Coronary artery (tissue), 2 donors: ENCODE results near the gene COPZ1.
A peak's percentile ranks its signal among the peaks of the same experiment; 100 is the strongest.

Experiments used
- DNase-seq: peaks from one replicate; pipeline ENCODE4 v3.0.0-alpha.2; 2017; ENCODE audit warnings: low spot score
- H3K27ac ChIP-seq, 2 donors: fragments of 200-600 bp; sonication (generic); one replicate each; pipeline ENCODE4 v1.5.1; 2016 to 2019
- H3K4me3 ChIP-seq: fragments of 200-600 bp; sonication (generic); 2 replicates; pipeline ENCODE4 v1.5.1; 2016; ENCODE audit warnings: mild to moderate bottlenecking, moderate library complexity
- CTCF ChIP-seq: fragments of 200-600 bp; sonication (generic); IDR thresholded peaks from one replicate; pipeline ENCODE4 v1.5.1; 2019; ENCODE audit warnings: antibody characterized with exemption

Gene COPZ1

GRCh38 chr12:54386403-54387113 lies 61.6 kb downstream of the COPZ1 start:
- TF ChIP-seq CTCF = no peak
- no peak overlapping the region for H3K27ac ChIP-seq
- DNase-seq = no peak
- H3K4me3 ChIP-seq = no peak overlapping the region

- TF ChIP-seq CTCF = no peak
- Histone ChIP-seq H3K4me3 (no peak overlapping the region), H3K27ac (no peak overlapping the region)
- no peak for DNase-seq
Measured at GRCh38 chr12:54387114-54387467, 62.2 kb downstream of the COPZ1 start.

DNA sequence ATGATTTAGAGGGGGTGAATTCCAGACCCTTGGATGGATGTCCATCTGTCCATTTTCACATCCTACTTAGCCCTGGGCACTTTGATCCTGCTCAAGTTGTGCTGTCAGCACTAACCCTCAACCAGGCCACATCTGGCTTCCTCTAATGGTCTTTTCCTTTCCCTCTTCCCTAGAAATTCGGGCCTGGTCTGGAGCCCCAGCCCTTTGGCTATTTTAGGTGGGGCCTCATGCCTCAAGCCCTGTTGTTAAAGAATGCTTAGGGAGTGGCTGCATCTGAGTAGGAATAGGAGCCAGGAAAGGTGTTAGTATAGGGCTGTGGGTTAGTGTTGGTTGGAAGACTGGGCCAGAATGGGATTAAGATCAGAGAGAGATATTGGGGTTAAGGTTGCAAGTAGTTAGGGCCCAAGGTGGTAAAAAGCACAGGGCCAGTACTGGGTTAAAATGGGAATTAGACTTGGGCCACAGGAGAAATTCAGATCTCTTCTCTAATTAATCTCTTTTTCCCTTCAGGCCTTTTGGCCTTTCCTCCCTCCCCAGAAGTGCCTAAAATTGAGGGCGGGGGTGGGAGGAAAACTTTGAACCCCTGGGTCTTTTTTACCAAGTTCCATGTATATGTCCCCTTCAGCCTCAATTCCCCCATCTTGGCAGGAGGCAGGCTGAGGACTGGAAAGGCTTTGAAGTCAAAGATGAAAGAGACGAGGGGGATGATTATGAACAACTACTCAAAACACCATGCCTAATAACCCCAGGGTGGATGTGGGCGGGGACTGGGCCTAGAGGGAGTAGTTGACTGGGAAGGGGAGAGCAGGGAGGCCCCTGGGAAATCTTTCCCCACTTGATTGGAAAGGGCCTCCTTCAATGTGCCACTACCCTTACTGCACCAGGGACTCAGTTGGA lies 63.6 kb downstream of the COPZ1 start:
- H3K4me3 ChIP-seq = no peak overlapping the region
- DNase-seq = no peak
- TF ChIP-seq CTCF = no peak
- H3K27ac ChIP-seq = no peak overlapping the region

DNA sequence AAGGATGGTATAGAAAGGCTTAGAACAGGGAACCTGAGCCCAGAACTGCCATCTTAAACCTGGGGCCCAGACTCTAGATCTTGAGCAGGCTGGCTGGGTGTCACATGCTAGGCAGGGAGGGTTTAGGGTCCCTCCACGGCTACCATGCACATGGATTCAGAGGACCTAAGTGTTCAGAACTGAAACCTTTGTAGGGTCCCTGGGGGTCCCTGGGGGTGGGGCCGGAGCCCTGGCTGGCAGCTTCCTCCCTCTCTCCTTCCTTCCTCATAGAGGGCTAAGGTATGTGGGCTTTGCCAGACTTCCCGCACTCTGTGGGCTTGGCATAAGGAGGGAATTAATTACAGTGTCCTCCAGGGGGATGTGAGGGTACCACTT lies 64.2 kb downstream of the COPZ1 start:
- Histone ChIP-seq H3K27ac (no peak overlapping the region), H3K4me3 (no peak overlapping the region)
- TF ChIP-seq CTCF = no peak
- no peak for DNase-seq

DNA sequence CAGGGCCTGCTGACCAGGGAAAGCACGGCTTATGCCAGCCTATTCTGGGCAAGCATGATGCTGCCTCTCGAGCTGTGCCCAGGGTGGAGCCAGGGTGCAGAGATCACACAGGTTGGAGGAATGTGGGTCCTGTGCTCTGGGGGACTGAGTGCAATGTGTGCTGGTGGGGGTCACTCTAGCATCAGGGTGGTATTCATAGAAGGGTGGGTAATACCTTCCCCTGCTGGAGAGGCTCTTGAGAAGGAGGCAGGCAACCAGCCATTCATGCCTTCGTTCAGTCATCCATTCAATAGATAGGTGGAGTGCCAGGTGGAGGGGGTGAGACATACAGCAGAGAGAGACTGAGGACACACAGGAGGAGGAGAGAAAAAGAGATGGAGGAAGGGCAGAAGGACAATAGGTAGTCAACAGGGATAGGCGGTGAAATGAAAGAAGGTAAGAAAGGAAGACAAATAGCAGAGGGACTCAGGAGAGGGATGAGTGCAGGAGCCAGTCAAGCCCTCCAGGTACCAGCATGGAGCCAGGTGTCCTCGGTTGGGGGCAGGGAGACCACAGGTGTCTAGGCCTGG lies 64.8 kb downstream of the COPZ1 start:
- TF ChIP-seq CTCF = no peak
- Histone ChIP-seq H3K4me3 (no peak overlapping the region), H3K27ac (no peak overlapping the region)
- DNase-seq = no peak

GRCh38 chr12:54390176-54390667 lies 65.3 kb downstream of the COPZ1 start:
- TF ChIP-seq CTCF = no peak
- Histone ChIP-seq H3K4me3 (no peak overlapping the region), H3K27ac (peak overlapping the region in 1 of 2 donors; percentile 0)
- DNase-seq = no peak
